ENCODE data around the gene CD74. TPM values are rescaled to one million over a fixed set of nuclear protein-coding genes. Genes with fewer than 3 reads are reported as not detected.
A peak's percentile ranks its signal among the peaks of the same experiment; 100 is the strongest.

Gene CD74
- total RNA-seq, 1 donor from 2014 or later = 3.1 TPM

DNA sequence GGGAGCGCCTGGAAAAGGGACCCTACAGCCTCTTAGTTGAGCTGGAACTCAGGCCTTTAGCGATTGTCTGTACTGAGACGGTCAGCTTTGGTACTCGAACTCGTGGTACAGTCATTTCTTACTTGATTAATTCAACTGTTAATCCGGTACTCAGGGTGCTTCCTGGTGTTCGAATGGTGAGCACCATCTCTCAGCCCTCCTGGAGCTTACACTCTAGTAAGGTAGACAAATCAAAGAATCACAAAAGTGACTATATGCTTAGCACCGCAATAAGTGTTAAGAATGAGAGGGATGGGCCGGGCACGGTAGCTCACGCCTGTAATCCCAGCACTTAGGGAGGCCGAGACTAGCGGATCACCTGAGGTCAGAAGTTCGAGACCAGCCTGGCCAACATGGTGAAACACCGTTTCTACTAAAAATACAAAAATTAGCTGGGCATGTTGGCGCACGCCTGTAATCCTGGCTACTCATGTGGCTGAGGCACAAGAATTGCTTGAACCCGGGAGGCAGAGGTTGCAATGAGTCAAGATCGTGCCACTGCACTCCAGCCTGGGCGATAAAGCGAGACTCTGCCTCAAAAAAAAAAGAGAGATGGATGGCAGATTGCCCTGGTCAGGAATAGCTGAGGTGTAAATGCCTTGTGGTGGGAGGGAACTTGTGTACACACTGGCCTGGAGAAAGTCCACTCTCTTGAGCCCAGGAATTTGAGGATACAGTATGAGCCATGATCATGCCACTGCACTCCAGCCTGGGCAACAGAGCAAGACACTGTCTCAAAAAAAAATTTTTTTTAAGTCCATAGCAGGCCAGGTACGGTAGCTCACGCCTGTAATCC, 54.2 kb downstream of the CD74 start:
- H3K36me3 Mint-ChIP-seq (ENCODE audit: unreplicated experiment) = no peaks in the 10 kb centered on the region
- peaks cover 5% of the 10 kb centered on the region for H3K27me3 Mint-ChIP-seq (ENCODE audit: unreplicated experiment)
- peak overlapping the region; percentile 15 for H3K27ac Mint-ChIP-seq (ENCODE audit: unreplicated experiment)
- H3K9me3 Mint-ChIP-seq (ENCODE audit: unreplicated experiment) = peaks cover 6% of the 10 kb centered on the region
- H3K4me1 Mint-ChIP-seq (ENCODE audit: low read depth, unreplicated experiment) = no peaks in the 10 kb centered on the region
- peak overlapping the region; percentile 88 for H3K4me3 Mint-ChIP-seq (ENCODE audit: unreplicated experiment)
- DNase-seq = no peak
- TF ChIP-seq CTCF (IDR thresholded peaks at IDR 0.05; ENCODE audit: partially characterized antibody, unreplicated experiment) = no peak

DNA sequence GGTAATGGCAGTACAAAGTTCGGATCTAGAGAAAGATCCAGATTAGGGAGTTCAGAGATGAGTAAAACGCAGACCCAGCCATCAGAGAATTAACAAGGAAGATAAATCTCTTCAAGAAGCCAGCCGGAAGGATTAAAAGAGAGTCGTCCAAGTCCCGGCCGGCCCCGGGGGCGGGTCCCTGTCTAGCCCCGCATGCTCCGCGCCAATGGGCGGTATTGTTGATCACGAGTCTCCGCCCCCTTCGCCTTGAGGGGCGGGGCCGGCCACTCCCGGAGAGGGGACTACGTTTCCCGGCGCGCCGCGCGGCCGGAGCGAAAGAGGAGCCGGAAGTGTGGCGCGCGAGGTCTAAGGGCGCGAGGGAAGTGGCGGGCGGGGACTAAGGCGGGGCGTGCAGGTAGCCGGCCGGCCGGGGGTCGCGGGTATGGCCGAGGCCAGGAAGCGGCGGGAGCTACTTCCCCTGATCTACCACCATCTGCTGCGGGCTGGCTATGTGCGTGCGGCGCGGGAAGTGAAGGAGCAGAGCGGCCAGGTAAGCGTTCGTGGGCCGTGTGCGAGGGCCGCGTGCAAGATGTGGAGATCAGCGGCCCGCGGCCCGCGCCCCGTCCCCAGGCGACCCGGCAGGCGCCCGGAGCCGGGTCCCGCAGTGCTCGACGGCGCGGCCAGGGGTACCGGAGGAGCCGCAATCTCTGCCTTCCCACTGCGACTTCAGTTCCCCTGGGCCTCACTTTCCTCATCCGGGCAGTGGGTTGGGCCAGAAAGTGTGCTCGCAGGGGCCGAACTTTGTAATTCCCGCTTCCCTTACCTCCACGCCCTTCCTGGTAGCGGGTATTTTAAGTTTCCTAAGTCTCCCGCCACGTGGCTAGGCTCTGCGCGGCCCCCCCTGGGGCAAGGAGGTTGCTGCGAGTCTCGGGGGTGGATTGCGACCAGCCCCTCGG, 55.1 kb downstream of the CD74 start, which contains the start of gene TCOF1:
Gene TCOF1 (plus strand): TSS at position 372 of the 935 bp plus-strand sequence. CDS start 50 bp downstream, at position 422.
- H3K4me3 Mint-ChIP-seq (ENCODE audit: unreplicated experiment) = peak within 1 kb of the TSS; percentile 88
- peak; percentile 99 for DNase-seq
- no peaks in the 10 kb centered on the region for H3K36me3 Mint-ChIP-seq (ENCODE audit: unreplicated experiment)
- H3K4me1 Mint-ChIP-seq (ENCODE audit: low read depth, unreplicated experiment) = no peaks in the 10 kb centered on the region
- no peak for TF ChIP-seq CTCF (IDR thresholded peaks at IDR 0.05; ENCODE audit: partially characterized antibody, unreplicated experiment)
- H3K27me3 Mint-ChIP-seq (ENCODE audit: unreplicated experiment) = peaks cover 3% of the 10 kb centered on the region
- peak within 1 kb of the TSS; percentile 34 for H3K27ac Mint-ChIP-seq (ENCODE audit: unreplicated experiment)
- H3K9me3 Mint-ChIP-seq (ENCODE audit: unreplicated experiment) = peaks cover 6% of the 10 kb centered on the region

DNA sequence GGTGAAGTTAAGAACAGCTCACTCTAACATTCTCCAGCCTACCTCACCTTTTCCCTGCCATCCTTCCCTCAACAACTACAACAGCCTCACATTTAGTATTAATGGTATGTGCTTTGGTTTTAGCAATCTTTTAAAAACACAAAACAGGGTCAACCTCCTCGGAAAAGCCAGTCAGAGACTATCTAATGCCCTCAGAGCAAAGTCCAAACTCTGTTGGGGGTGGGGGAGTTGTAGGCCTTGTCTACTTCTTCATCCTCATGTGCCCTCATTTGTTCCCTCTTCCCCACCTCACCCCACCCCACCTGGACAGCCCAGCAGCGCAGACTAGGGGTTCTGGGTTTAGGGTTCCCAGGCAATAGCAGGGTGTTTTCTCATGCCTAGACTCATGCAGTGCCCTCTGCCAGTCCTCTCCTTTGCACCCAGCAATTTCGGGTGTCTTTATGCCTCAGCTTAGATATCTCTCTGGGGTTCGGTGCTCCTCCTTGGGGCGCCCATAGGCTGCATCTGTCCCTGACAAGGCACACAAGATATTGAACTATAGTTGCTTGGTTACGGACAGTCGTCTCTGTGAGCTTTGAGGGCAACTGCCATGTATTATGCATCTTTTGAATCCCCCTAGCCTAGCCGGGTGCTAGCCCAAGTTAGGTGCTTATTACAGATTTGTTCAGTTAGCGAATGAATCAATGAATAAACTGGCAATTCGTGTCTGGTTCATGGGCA, 56.0 kb downstream of the CD74 start:
- Mint-ChIP-seq H3K27me3 (ENCODE audit: unreplicated experiment) (peaks cover 3% of the 10 kb centered on the region), H3K4me3 (ENCODE audit: unreplicated experiment) (peak overlapping the region; percentile 83), H3K4me1 (ENCODE audit: low read depth, unreplicated experiment) (no peaks in the 10 kb centered on the region), H3K27ac (ENCODE audit: unreplicated experiment) (peak overlapping the region; percentile 34), H3K9me3 (ENCODE audit: unreplicated experiment) (peaks cover 6% of the 10 kb centered on the region), H3K36me3 (ENCODE audit: unreplicated experiment) (no peaks in the 10 kb centered on the region)
- no peak for DNase-seq
- TF ChIP-seq CTCF (IDR thresholded peaks at IDR 0.05; ENCODE audit: partially characterized antibody, unreplicated experiment) = no peak

- Mint-ChIP-seq H3K27me3 (ENCODE audit: unreplicated experiment) (peaks cover 3% of the 10 kb centered on the region), H3K36me3 (ENCODE audit: unreplicated experiment) (no peaks in the 10 kb centered on the region), H3K27ac (ENCODE audit: unreplicated experiment) (no peak overlapping the region), H3K4me1 (ENCODE audit: low read depth, unreplicated experiment) (peaks cover 1% of the 10 kb centered on the region), H3K4me3 (ENCODE audit: unreplicated experiment) (no peak overlapping the region), H3K9me3 (ENCODE audit: unreplicated experiment) (peaks cover 6% of the 10 kb centered on the region)
- no peak for TF ChIP-seq CTCF (IDR thresholded peaks at IDR 0.05; ENCODE audit: partially characterized antibody, unreplicated experiment)
- DNase-seq = no peak
Measured at GRCh38 chr5:150355791-150356190, 56.9 kb downstream of the CD74 start.

Data from glutamatergic neuron (in vitro differentiated cells).